Activated CD4-positive, alpha-beta T cell treated with anti-CD3 and anti-CD28 coated beads, Interleukin-2, amount 50 U/mL, for 16 hours (primary cell): ENCODE measurements around the gene LRP1.

Experiments
- DNase-seq: peaks from one replicate; pipeline ENCODE4 v3.0.0-alpha.2; 2020

LRP1 gene

GRCh38 chr12:57138526-57139272 is 10.4 kb downstream of the LRP1 start:
- DNase-seq = no peak

GRCh38 chr12:57139796-57140649 is 11.7 kb downstream of the LRP1 start:
- DNase-seq = no peak

GRCh38 chr12:57141249-57141648 is 13.0 kb downstream of the LRP1 start:
- no peak for DNase-seq

GRCh38 chr12:57142121-57142520 is 13.8 kb downstream of the LRP1 start:
- DNase-seq = no peak

- DNase-seq = no peak
Observed at GRCh38 chr12:57142727-57143126, 14.4 kb downstream of the LRP1 start.

- DNase-seq = no peak
Observed at GRCh38 chr12:57143454-57143853, 15.2 kb downstream of the LRP1 start.

- DNase-seq = no peak
Observed at GRCh38 chr12:57145460-57146059, 17.3 kb downstream of the LRP1 start.

GRCh38 chr12:57146092-57146491 is 17.8 kb downstream of the LRP1 start:
- DNase-seq = no peak

- no peak for DNase-seq
Observed at GRCh38 chr12:57146961-57147944, 19.0 kb downstream of the LRP1 start, which contains the start of gene LRP1-AS. Gene LRP1-AS (minus strand): TSS chr12:57147619.

GRCh38 chr12:57148469-57149244 is 20.4 kb downstream of the LRP1 start:
- DNase-seq = no peak

GRCh38 chr12:57149245-57149900 is 21.1 kb downstream of the LRP1 start:
- DNase-seq = no peak

GRCh38 chr12:57150400-57151000 is 22.2 kb downstream of the LRP1 start:
- no peak for DNase-seq

GRCh38 chr12:57151741-57152630 is 23.7 kb downstream of the LRP1 start:
- DNase-seq = no peak

GRCh38 chr12:57152639-57153038 is 24.4 kb downstream of the LRP1 start:
- DNase-seq = no peak

GRCh38 chr12:57153415-57153997 is 25.2 kb downstream of the LRP1 start:
- no peak for DNase-seq

- DNase-seq = no peak
Observed at GRCh38 chr12:57154076-57154475, 25.8 kb downstream of the LRP1 start.

- no peak for DNase-seq
Observed at GRCh38 chr12:57154804-57155434, 26.6 kb downstream of the LRP1 start.

- no peak for DNase-seq
Observed at GRCh38 chr12:57156701-57157403, 28.6 kb downstream of the LRP1 start.
